HG02642 (cell line): ENCODE measurements around the gene NAA20.
"Not testable (repeated sequence)": the region's sequence is repeated elsewhere in the genome, so short reads cannot be mapped to it uniquely, and the experiment has no call there.

ENCODE experiments used
- ATAC-seq: cut with Tn5 transposase; IDR thresholded peaks from one replicate; pipeline ENCODE4 v1.9.1; 2021; ENCODE audit warnings: mild to moderate bottlenecking; ENCODE audit not compliant: unreplicated experiment, poor library complexity

The NAA20 gene

GRCh38 chr20:19990850-19991249, 26.3 kb upstream of the NAA20 start:
- no peak for ATAC-seq

- no peak for ATAC-seq
These were observed 25.9 kb upstream of the NAA20 start for GRCh38 chr20:19991308-19991707.

- ATAC-seq: no peak
These were observed 25.3 kb upstream of the NAA20 start for GRCh38 chr20:19991854-19992253.

GRCh38 chr20:19992996-19993908, 23.9 kb upstream of the NAA20 start:
- ATAC-seq: no peak

GRCh38 chr20:19993958-19994669, 23.0 kb upstream of the NAA20 start:
- no peak for ATAC-seq

GRCh38 chr20:19995220-19995863, 21.8 kb upstream of the NAA20 start:
- no peak for ATAC-seq

- no peak for ATAC-seq
These were observed 20.9 kb upstream of the NAA20 start for GRCh38 chr20:19996222-19996621.

GRCh38 chr20:19996917-19997316, 20.2 kb upstream of the NAA20 start:
- no peak for ATAC-seq

GRCh38 chr20:19998990-19999705, 18.0 kb upstream of the NAA20 start:
- ATAC-seq: no peak

GRCh38 chr20:20000211-20000968, 16.8 kb upstream of the NAA20 start:
- no peak for ATAC-seq

- ATAC-seq: no peak
These were observed 14.8 kb upstream of the NAA20 start for GRCh38 chr20:20002101-20002998.

- ATAC-seq: no peak
These were observed 13.9 kb upstream of the NAA20 start for GRCh38 chr20:20003031-20003954.

GRCh38 chr20:20003955-20004322, 13.2 kb upstream of the NAA20 start:
- ATAC-seq: not testable (repeated sequence)

- no peak for ATAC-seq
These were observed 11.8 kb upstream of the NAA20 start for GRCh38 chr20:20005342-20005741.

- no peak for ATAC-seq
These were observed 7.3 kb upstream of the NAA20 start for GRCh38 chr20:20009784-20010253.

- no peak for ATAC-seq
These were observed 6.3 kb upstream of the NAA20 start for GRCh38 chr20:20010639-20011500.

- no peak for ATAC-seq
These were observed 4.6 kb upstream of the NAA20 start for GRCh38 chr20:20012541-20012940.
